GM21619 (cell line): ENCODE results near the gene COL23A1.
"Not testable (repeated sequence)": the region's sequence is repeated elsewhere in the genome, so short reads cannot be mapped to it uniquely, and the experiment has no call there.

Source experiments
- ATAC-seq: cut with Tn5 transposase; IDR thresholded peaks from one replicate; pipeline ENCODE4 v1.9.1; 2021; ENCODE audit not compliant: unreplicated experiment

The COL23A1 gene

GRCh38 chr5:178330791-178331404 lies 259.3 kb downstream of the COL23A1 start:
- ATAC-seq: no peak

GRCh38 chr5:178328826-178329730 lies 261.1 kb downstream of the COL23A1 start:
- no peak for ATAC-seq

GRCh38 chr5:178327931-178328711 lies 262.1 kb downstream of the COL23A1 start:
- no peak for ATAC-seq

GRCh38 chr5:178327446-178327845 lies 262.7 kb downstream of the COL23A1 start:
- ATAC-seq: no peak

- no peak for ATAC-seq
Measured at GRCh38 chr5:178326374-178326715, 263.8 kb downstream of the COL23A1 start.

- ATAC-seq: no peak
Measured at GRCh38 chr5:178325679-178326373, 264.4 kb downstream of the COL23A1 start.

- ATAC-seq: no peak
Measured at GRCh38 chr5:178325311-178325678, 264.9 kb downstream of the COL23A1 start.

- peak; percentile 68 for ATAC-seq
Measured at GRCh38 chr5:178324481-178325310, 265.5 kb downstream of the COL23A1 start.

- peak; percentile 53 for ATAC-seq
Measured at GRCh38 chr5:178323961-178324360, 266.2 kb downstream of the COL23A1 start.

- peak; percentile 18 for ATAC-seq
Measured at GRCh38 chr5:178323541-178323865, 266.7 kb downstream of the COL23A1 start.

GRCh38 chr5:178322736-178323540 lies 267.3 kb downstream of the COL23A1 start:
- peak; percentile 42 for ATAC-seq

- no peak for ATAC-seq
Measured at GRCh38 chr5:178320281-178320855, 269.8 kb downstream of the COL23A1 start.

- ATAC-seq: no peak
Measured at GRCh38 chr5:178319541-178320041, 270.6 kb downstream of the COL23A1 start.

- ATAC-seq: no peak
Measured at GRCh38 chr5:178318893-178319292, 271.3 kb downstream of the COL23A1 start.

- ATAC-seq: no peak
Measured at GRCh38 chr5:178318382-178318781, 271.8 kb downstream of the COL23A1 start.

- ATAC-seq: not testable (repeated sequence)
Measured at GRCh38 chr5:178317727-178318126, 272.5 kb downstream of the COL23A1 start.

- no peak for ATAC-seq
Measured at GRCh38 chr5:178314961-178315820, 275.0 kb downstream of the COL23A1 start.

GRCh38 chr5:178314061-178314660 lies 276.0 kb downstream of the COL23A1 start:
- ATAC-seq: no peak
